GM12892 (cell line): ENCODE results near the gene CCDC127.
"Not testable (repeated sequence)": the region's sequence is repeated elsewhere in the genome, so short reads cannot be mapped to it uniquely, and the experiment has no call there.

Source experiments
- POLR2A ChIP-seq: IDR thresholded peaks from 2 replicates; pipeline ENCODE4 v1.6.1; 2011; ENCODE audit warnings: low read depth, low read length, control low read depth
- POLR2AphosphoS5 ChIP-seq: IDR thresholded peaks from 2 replicates; pipeline ENCODE4 v1.6.1; 2011; ENCODE audit warnings: low read depth, low read length, control low read depth
- TAF1 ChIP-seq: IDR thresholded peaks from 2 replicates; pipeline ENCODE4 v1.6.1; 2011; ENCODE audit warnings: low read depth, mild to moderate bottlenecking, control low read depth, low read length, borderline replicate concordance

GRCh38 chr5:243683-244367 is 25.9 kb upstream of the CCDC127 start:
- not testable (repeated sequence) for TF ChIP-seq POLR2AphosphoS5, POLR2A, TAF1
